ENCODE measurements around the gene PHPT1.

Gene PHPT1

GRCh38 chr9:136889858-136890257, 40.6 kb downstream of the PHPT1 start:
- no peak for FAIRE-seq

DNA sequence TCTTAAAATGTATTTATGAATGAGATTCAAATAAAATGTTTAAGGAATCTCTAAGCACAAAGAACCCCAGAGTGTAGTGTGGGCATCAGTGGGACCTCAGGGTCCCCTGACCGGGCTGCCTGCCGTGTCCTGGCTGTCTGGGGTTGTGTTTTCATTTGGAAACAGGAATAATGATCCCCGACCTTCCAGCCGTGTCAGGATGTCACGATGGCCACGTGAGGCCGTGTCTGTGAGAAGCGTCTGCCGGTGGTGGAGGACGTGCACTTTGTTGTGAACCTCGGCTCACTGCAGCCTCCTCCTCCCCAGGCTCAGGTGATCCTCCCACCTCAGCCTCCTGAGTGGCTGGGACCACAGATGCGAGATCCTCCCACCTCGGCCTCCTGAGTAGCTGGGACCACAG, 41.5 kb downstream of the PHPT1 start:
- no peak for FAIRE-seq

DNA sequence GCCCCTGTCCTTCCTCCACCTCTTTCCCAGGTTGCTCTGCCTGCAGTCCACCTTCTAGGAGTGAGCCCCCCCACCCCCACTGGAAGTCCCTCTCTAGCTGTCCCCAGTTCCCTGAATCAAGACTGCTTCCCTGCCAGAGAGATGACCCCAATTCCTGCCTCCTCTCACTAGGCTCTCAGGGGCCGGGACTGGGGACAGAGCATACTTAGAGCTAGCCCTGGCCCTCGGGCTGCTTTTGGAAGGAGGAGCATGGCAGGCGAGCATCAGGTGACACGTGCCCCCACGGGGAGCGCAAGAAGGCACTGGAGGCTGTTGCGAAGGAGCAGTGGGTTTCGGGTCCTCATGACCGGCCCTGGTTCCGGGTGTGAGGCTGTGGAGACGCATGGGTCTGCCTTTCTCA, 46.8 kb downstream of the PHPT1 start:
- FAIRE-seq = no peak

- FAIRE-seq = no peak
Measured at GRCh38 chr9:136898483-136899100, 49.4 kb downstream of the PHPT1 start.

DNA sequence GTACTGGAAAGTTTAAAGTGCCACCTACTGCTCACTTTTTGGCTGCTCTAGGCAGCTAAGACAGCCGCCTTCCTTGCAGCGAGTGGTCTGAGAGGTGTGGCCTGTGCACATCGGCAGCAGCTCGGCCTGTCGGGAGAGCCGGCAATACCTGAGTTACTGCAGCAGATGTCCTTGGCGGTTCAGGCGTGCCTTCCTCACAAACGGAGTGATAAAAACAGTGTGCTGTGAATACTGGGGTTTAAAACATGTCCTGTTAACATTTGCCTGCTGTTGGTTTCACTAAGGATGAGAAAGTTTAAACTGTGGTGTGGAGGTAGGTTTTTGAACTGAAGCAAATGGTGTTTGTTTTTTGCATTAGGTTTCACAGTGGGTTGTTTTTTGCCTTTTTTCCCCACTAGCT, 50.0 kb downstream of the PHPT1 start:
- no peak for FAIRE-seq

GRCh38 chr9:136900556-136900955, 51.3 kb downstream of the PHPT1 start:
- no peak for FAIRE-seq
